Duodenal mucosa (tissue), 2 donors: ENCODE data around the gene CCDC90B.
"Not testable (repeated sequence)": the region's sequence is repeated elsewhere in the genome, so short reads cannot be mapped to it uniquely, and the experiment has no call there.

Source experiments
- H3K27ac ChIP-seq: one replicate; pipeline ENCODE4 v1.7.0; 2013; ENCODE audit warnings: low read depth, low read length
- H3K27me3 ChIP-seq, 2 donors: one replicate each; pipeline ENCODE4 v1.7.0; 2013; ENCODE audit warnings: low read length in 2 of 2, control low read depth in 1 of 2; ENCODE audit not compliant: insufficient read depth in 2 of 2, control insufficient read depth in 1 of 2
- H3K36me3 ChIP-seq, 2 donors: one replicate each; pipeline ENCODE4 v1.7.0; 2013; ENCODE audit warnings: low read length in 2 of 2, control low read depth in 1 of 2; ENCODE audit not compliant: insufficient read depth in 2 of 2, control insufficient read depth in 1 of 2
- H3K4me1 ChIP-seq, 2 donors: one replicate each; pipeline ENCODE4 v1.7.0; 2013; ENCODE audit warnings: low read length in 2 of 2, control low read depth in 1 of 2; ENCODE audit not compliant: insufficient read depth in 2 of 2, control insufficient read depth in 1 of 2
- H3K4me3 ChIP-seq, 2 donors: one replicate each; pipeline ENCODE4 v1.7.0; 2013; ENCODE audit warnings: low read length in 2 of 2, low read depth in 1 of 2
- H3K9ac ChIP-seq, 2 donors: one replicate each; pipeline ENCODE4 v1.7.0; 2013; ENCODE audit warnings: low read length in 2 of 2, low read depth in 1 of 2
- H3K9me3 ChIP-seq, 2 donors: one replicate each; pipeline ENCODE4 v1.7.0; 2013; ENCODE audit warnings: low read length in 2 of 2, control low read depth in 1 of 2; ENCODE audit not compliant: control insufficient read depth in 1 of 2

Gene CCDC90B

GRCh38 chr11:83312430-83312829 is 26.3 kb upstream of the CCDC90B start:
- Histone ChIP-seq H3K9me3 (no peaks in the 10 kb centered on the region), H3K27me3 (no peaks in the 10 kb centered on the region), H3K4me1 (no peaks in the 10 kb centered on the region), H3K27ac (no peak overlapping the region), H3K36me3 (no peaks in the 10 kb centered on the region), H3K9ac (no peak overlapping the region), H3K4me3 (no peak overlapping the region)

- no peaks in the 10 kb centered on the region for H3K27me3 ChIP-seq
- no peak overlapping the region for H3K27ac ChIP-seq
- H3K9me3 ChIP-seq, result no peaks in the 10 kb centered on the region
- no peak overlapping the region for H3K9ac ChIP-seq
- no peak overlapping the region for H3K4me3 ChIP-seq
- H3K36me3 ChIP-seq, result no peaks in the 10 kb centered on the region
- H3K4me1 ChIP-seq, result no peaks in the 10 kb centered on the region
Measured at GRCh38 chr11:83311701-83312100, 25.5 kb upstream of the CCDC90B start.

- Histone ChIP-seq H3K27ac (no peak overlapping the region), H3K4me3 (no peak overlapping the region), H3K4me1 (no peaks in the 10 kb centered on the region), H3K9me3 (no peaks in the 10 kb centered on the region), H3K27me3 (no peaks in the 10 kb centered on the region), H3K36me3 (no peaks in the 10 kb centered on the region), H3K9ac (no peak overlapping the region)
Measured at GRCh38 chr11:83310718-83311117, 24.6 kb upstream of the CCDC90B start.

GRCh38 chr11:83308536-83308935 is 22.4 kb upstream of the CCDC90B start:
- H3K4me1 ChIP-seq, H3K36me3 ChIP-seq, H3K27ac ChIP-seq, H3K27me3 ChIP-seq, H3K9me3 ChIP-seq, H3K4me3 ChIP-seq, H3K9ac ChIP-seq: not testable (repeated sequence)

- Histone ChIP-seq H3K36me3 (no peaks in the 10 kb centered on the region), H3K9ac (no peak overlapping the region), H3K4me3 (no peak overlapping the region), H3K4me1 (no peaks in the 10 kb centered on the region), H3K9me3 (no peaks in the 10 kb centered on the region), H3K27ac (no peak overlapping the region), H3K27me3 (no peaks in the 10 kb centered on the region)
Measured at GRCh38 chr11:83306200-83307080, 20.3 kb upstream of the CCDC90B start.

- no peak overlapping the region for H3K9ac ChIP-seq
- no peaks in the 10 kb centered on the region for H3K36me3 ChIP-seq
- H3K27ac ChIP-seq, result no peak overlapping the region
- H3K27me3 ChIP-seq, result no peaks in the 10 kb centered on the region
- no peaks in the 10 kb centered on the region for H3K4me1 ChIP-seq
- no peak overlapping the region for H3K4me3 ChIP-seq
- no peaks in the 10 kb centered on the region for H3K9me3 ChIP-seq
Measured at GRCh38 chr11:83303316-83303715, 17.1 kb upstream of the CCDC90B start.

GRCh38 chr11:83302151-83302550 is 16.0 kb upstream of the CCDC90B start:
- Histone ChIP-seq H3K4me1 (no peaks in the 10 kb centered on the region), H3K27ac (no peak overlapping the region), H3K4me3 (no peak overlapping the region), H3K9ac (no peak overlapping the region), H3K36me3 (no peaks in the 10 kb centered on the region), H3K9me3 (no peaks in the 10 kb centered on the region), H3K27me3 (no peaks in the 10 kb centered on the region)

GRCh38 chr11:83299681-83300080 is 13.5 kb upstream of the CCDC90B start:
- H3K4me1 ChIP-seq, result no peaks in the 10 kb centered on the region
- no peak overlapping the region for H3K4me3 ChIP-seq
- no peak overlapping the region for H3K9ac ChIP-seq
- H3K9me3 ChIP-seq, result no peaks in the 10 kb centered on the region
- no peak overlapping the region for H3K27ac ChIP-seq
- H3K27me3 ChIP-seq, result no peaks in the 10 kb centered on the region
- H3K36me3 ChIP-seq, result no peaks in the 10 kb centered on the region

GRCh38 chr11:83294208-83294607 is 8.0 kb upstream of the CCDC90B start:
- H3K36me3 ChIP-seq, result no peaks in the 10 kb centered on the region
- H3K9ac ChIP-seq, result no peak overlapping the region
- no peak overlapping the region for H3K27ac ChIP-seq
- H3K4me1 ChIP-seq, result peaks cover 0 to 4% of the 10 kb centered on the region in 2 donors
- H3K27me3 ChIP-seq, result no peaks in the 10 kb centered on the region
- no peak overlapping the region for H3K4me3 ChIP-seq
- no peaks in the 10 kb centered on the region for H3K9me3 ChIP-seq

GRCh38 chr11:83293457-83293774 is 7.2 kb upstream of the CCDC90B start:
- H3K4me3 ChIP-seq, result no peak overlapping the region
- H3K9me3 ChIP-seq, result no peaks in the 10 kb centered on the region
- H3K36me3 ChIP-seq, result no peaks in the 10 kb centered on the region
- no peaks in the 10 kb centered on the region for H3K27me3 ChIP-seq
- no peak overlapping the region for H3K27ac ChIP-seq
- H3K4me1 ChIP-seq, result peaks cover 0 to 4% of the 10 kb centered on the region in 2 donors
- H3K9ac ChIP-seq, result no peak overlapping the region
